ENCODE measurements around the gene TBC1D25.
A peak's percentile ranks its signal among the peaks of the same experiment; 100 is the strongest.

Gene TBC1D25

GRCh38 chrX:48579259-48579658, 39.7 kb downstream of the TBC1D25 start:
- Histone ChIP-seq H3K9me3 (ENCODE audit: control insufficient read depth, insufficient read depth, low read depth, low read length) (no peaks in the 10 kb centered on the region), H3K4me1 (ENCODE audit: control insufficient read depth, insufficient read depth, low read length) (peaks cover 3% of the 10 kb centered on the region; the same call in 1 of the 2 replicates), H3K4me3 (ENCODE audit: low read depth, low read length) (no peak overlapping the region), H3K36me3 (ENCODE audit: control insufficient read depth in 2 of 2, insufficient read depth in 1 of 2, low read length in 2 of 2) (peaks cover 8 to 52% of the 10 kb centered on the region in 2 experiments), H3K27ac (ENCODE audit: extremely low read depth, low read depth, low read length) (no peak overlapping the region)
- TF ChIP-seq ZBTB20 (tag by site-specific recombination; IDR thresholded peaks at IDR 0.05) = 0 out of 2 replicates have a peak, but pooled peaks have one; percentile 9
- TF ChIP-seq KLF16 (tag by site-specific recombination; IDR thresholded peaks at IDR 0.05) = no peak
- POLR2A ChIA-PET = interaction anchor here (0.7 to 1.8 kb wide), 6 partner anchors 10 to 379 kb away, joined by 3 to 5 read pairs (median 4); no protein-coding TSS in a partner anchor
- CTCF ChIA-PET = no interaction called here

GRCh38 chrX:48580662-48581061, 41.1 kb downstream of the TBC1D25 start:
- CTCF ChIA-PET = interaction anchor here (0.6 kb wide), 1 partner anchor 493 kb away, joined by 5 read pairs; the partner anchor contains the start of gene PRAF2
- H3K27ac ChIP-seq (ENCODE audit: extremely low read depth, low read depth, low read length) = no peak overlapping the region

GRCh38 chrX:48584698-48585097, 45.2 kb downstream of the TBC1D25 start:
- CTCF ChIA-PET = interaction anchor here (0.7 kb wide), 1 partner anchor 1807 kb away, joined by 3 read pairs; no protein-coding TSS in a partner anchor
- Histone ChIP-seq H3K4me3 (ENCODE audit: low read depth, low read length) (no peak overlapping the region), H3K27ac (ENCODE audit: extremely low read depth, low read depth, low read length) (no peak overlapping the region), H3K9me3 (ENCODE audit: control insufficient read depth, insufficient read depth, low read depth, low read length) (no peaks in the 10 kb centered on the region), H3K36me3 (ENCODE audit: control insufficient read depth in 2 of 2, insufficient read depth in 1 of 2, low read length in 2 of 2) (peaks cover 0 to 4% of the 10 kb centered on the region in 2 experiments; a peak in 1 of 3 replicates), H3K4me1 (ENCODE audit: control insufficient read depth, insufficient read depth, low read length) (no peaks in the 10 kb centered on the region)
- POLR2A ChIA-PET = no interaction called here
- TF ChIP-seq ZNF146 (tag by site-specific recombination; IDR thresholded peaks at IDR 0.05) = peak; percentile 93
- TF ChIP-seq AEBP2 (tag by site-specific recombination; IDR thresholded peaks at IDR 0.05; ENCODE audit: borderline replicate concordance) = no peak
- no peak for TF ChIP-seq ZNF704 (tag by site-specific recombination; IDR thresholded peaks at IDR 0.05)
- TF ChIP-seq ZNF580 (tag by site-specific recombination; IDR thresholded peaks at IDR 0.05) = peak; percentile 52; the same call in 1 of the 2 replicates

More at GRCh38 chrX:48580662-48581061, 41.1 kb downstream of the TBC1D25 start:
- H3K4me1 ChIP-seq (ENCODE audit: control insufficient read depth, insufficient read depth, low read length) = no peaks in the 10 kb centered on the region
- H3K4me3 ChIP-seq (ENCODE audit: low read depth, low read length) = no peak overlapping the region
- POLR2A ChIA-PET = interaction anchor here (0.5 to 0.6 kb wide), 2 partner anchors 14 to 33 kb away, joined by 3 to 4 read pairs; no protein-coding TSS in a partner anchor
- peak; percentile 42; the same call in 1 of the 2 replicates for TF ChIP-seq ZNF600 (tag by site-specific recombination; IDR thresholded peaks at IDR 0.05)
- no peak for TF ChIP-seq ZNF558 (tag by site-specific recombination; IDR thresholded peaks at IDR 0.05)
- TF ChIP-seq ZNF707 (tag by site-specific recombination; IDR thresholded peaks at IDR 0.05) = no peak
- peaks cover 8 to 44% of the 10 kb centered on the region in 2 experiments for H3K36me3 ChIP-seq (ENCODE audit: control insufficient read depth in 2 of 2, insufficient read depth in 1 of 2, low read length in 2 of 2)
- H3K9me3 ChIP-seq (ENCODE audit: control insufficient read depth, insufficient read depth, low read depth, low read length) = no peaks in the 10 kb centered on the region

- peak overlapping the region; percentile 34; the same call in 1 of the 2 replicates for H3K27ac ChIP-seq (ENCODE audit: extremely low read depth, low read depth, low read length)
- no peaks in the 10 kb centered on the region for H3K36me3 ChIP-seq (ENCODE audit: control insufficient read depth in 2 of 2, insufficient read depth in 1 of 2, low read length in 2 of 2)
- ChIA-PET CTCF (interaction anchor here (0.6 to 0.7 kb wide), 2 partner anchors 36 to 1025 kb away, joined by 3 read pairs; no protein-coding TSS in a partner anchor), POLR2A (interaction anchor here (1.3 kb wide), 1 partner anchor 11 kb away, joined by 5 read pairs; no protein-coding TSS in a partner anchor)
- H3K4me3 ChIP-seq (ENCODE audit: low read depth, low read length) = no peak overlapping the region
- no peaks in the 10 kb centered on the region for H3K9me3 ChIP-seq (ENCODE audit: control insufficient read depth, insufficient read depth, low read depth, low read length)
- H3K4me1 ChIP-seq (ENCODE audit: control insufficient read depth, insufficient read depth, low read length) = no peaks in the 10 kb centered on the region
- peak; percentile 67 for TF ChIP-seq ZBTB17 (tag by site-specific recombination; IDR thresholded peaks at IDR 0.05)
- no peak for TF ChIP-seq ZNF658 (tag by site-specific recombination; IDR thresholded peaks at IDR 0.05)
- no peak for TF ChIP-seq BCL6B (tag by site-specific recombination; IDR thresholded peaks at IDR 0.05)
- peak; percentile 67 for TF ChIP-seq ZBTB48 (tag by site-specific recombination; IDR thresholded peaks at IDR 0.05)
- 0 out of 2 replicates have a peak, but pooled peaks have one; percentile 13 for TF ChIP-seq ZNF423 (tag by site-specific recombination; IDR thresholded peaks at IDR 0.05)
- TF ChIP-seq ZNF692 (tag by site-specific recombination; IDR thresholded peaks at IDR 0.05) = peak; percentile 97
- TF ChIP-seq ZBTB21 (tag by site-specific recombination; IDR thresholded peaks at IDR 0.05) = no peak
- TF ChIP-seq ZNF23 (tag by site-specific recombination; IDR thresholded peaks at IDR 0.05; ENCODE audit: borderline replicate concordance) = no peak
- TF ChIP-seq ZNF600 (tag by site-specific recombination; IDR thresholded peaks at IDR 0.05) = peak; percentile 86
- no peak for TF ChIP-seq SP2 (tag by site-specific recombination; IDR thresholded peaks at IDR 0.05)
- TF ChIP-seq ZFP69B (tag by site-specific recombination; IDR thresholded peaks at IDR 0.05) = peak; percentile 96
- TF ChIP-seq ZBTB7A (tag by site-specific recombination; IDR thresholded peaks at IDR 0.05; ENCODE audit: low read depth) = no peak
Observed at GRCh38 chrX:48589482-48590162, 50.1 kb downstream of the TBC1D25 start.
